Adrenal gland (tissue), 12 donors: ENCODE results near the gene ZKSCAN3. TPM values are rescaled to one million over a fixed set of nuclear protein-coding genes. Genes with fewer than 3 reads are reported as not detected.
A peak's percentile ranks its signal among the peaks of the same experiment; 100 is the strongest.

ENCODE experiments used
- DNase-seq, 7 donors: peaks; one replicate each; pipeline ENCODE4 v3.0.0-alpha.2; 2019 to 2020
- H3K27ac ChIP-seq, 5 donors: fragments of 200-600 bp; sonication (generic) in 4 of 5; 1 replicate in 3 of 5; 2 replicates in 2 of 5; pipeline versions ENCODE4 v1.5.1 to v1.8.0; 2016 to 2020; ENCODE audit warnings: mild to moderate bottlenecking in 1 of 5
- H3K27me3 ChIP-seq: fragments of 200-600 bp; 2 replicates; pipeline ENCODE4 v1.8.0; 2021
- H3K36me3 ChIP-seq, 2 donors: fragments of 200-600 bp; replicated peaks in 1 of 2; 1 replicate in 1 of 2; 2 replicates in 1 of 2; pipeline versions ENCODE4 v1.5.1 to v1.8.0; 2018 to 2022
- H3K4me1 ChIP-seq, 2 donors: fragments of 200-600 bp; replicated peaks in 1 of 2; 1 replicate in 1 of 2; 2 replicates in 1 of 2; pipeline versions ENCODE4 v1.5.1 to v1.8.0; 2018 to 2021
- H3K4me3 ChIP-seq, 4 donors: fragments of 200-600 bp; sonication (generic) in 3 of 4; one replicate each; pipeline ENCODE4 v1.5.1; 2016 to 2018
- H3K9me3 ChIP-seq, 3 donors: fragments of 200-600 bp; sonication (generic) in 1 of 3; replicated peaks in 1 of 3; 1 replicate in 2 of 3; 2 replicates in 1 of 3; pipeline versions ENCODE4 v1.5.1 to v1.8.0; 2016 to 2021
- POLR2A ChIP-seq, 2 donors: fragments of 450-650 bp; IDR thresholded peaks; one replicate each; pipeline ENCODE4 v1.6.1; 2017; ENCODE audit warnings: antibody characterized with exemption in 2 of 2, mild to moderate bottlenecking in 2 of 2, moderate library complexity in 1 of 2
- WGBS, 4 donors: extraction: QIAGEN DNeasy Blood & Tissue Kit in 2 of 4; methylation state at CpG; one replicate each; pipeline versions ENCODE4 v1.1.5 to v1.1.7; 2013 to 2017; 5-methylcytosine and 5-hydroxymethylcytosine counted together
- intact Hi-C, 2 donors: fragments of 100-400 bp; cut with DNase I; formaldehyde crosslinking; loops; one replicate each; pipeline versions ENCODE4 v1.14.1 to v1.15.0; 2022 to 2023
- polyA plus RNA-seq, 3 donors: library from polyadenylated mRNA; stranded (reverse); fragments of 200-250 nt in 2 of 3; fragments of 350-450 nt in 1 of 3; fragmentation: Illumina TruSeq in 1 of 3; extraction: RNeasy Lipid Tissue Mini Kit (QIAGEN cat#74804) in 1 of 3; gene quantifications; one replicate each; pipeline ENCODE4 v1.2.3, GENCODE V29; 2013 to 2014
- total RNA-seq, 9 donors: library from RNA; depleted of rRNA in 4 of 9; stranded (reverse); fragments of >200 nt in 4 of 9; fragments of 120-200 nt in 1 of 9; fragmentation: NEBNext Ultra II Directional in 1 of 9; extraction: Animal tissue kit (Norgen Biotek cat#: 25700) in 1 of 9; gene quantifications; one replicate each; pipeline versions ENCODE4 v1.1.0 to v1.2.4, GENCODE V29; 2013 to 2023
- TF ChIP-seq, protein P1 (sequence below), 6 experiments: fragments of 450-650 bp in 4 of 6; fragments of 200-600 bp in 2 of 6; sonication (generic) in 1 of 6; IDR thresholded peaks; 1 replicate in 5 of 6; 2 replicates in 1 of 6; pipeline versions ENCODE4 v1.5.1 to v1.8.0; 2016 to 2021; ENCODE audit warnings: antibody characterized with exemption in 6 of 6, mild to moderate bottlenecking in 2 of 6, moderate library complexity in 1 of 6
- donor health status: healthy with polysubstance abuse.
- donor health status: Bipolar disorder and iron deficiency.
- donor health status: DM: yes; HTN: yes; CAD: no.
- donor health status: DM: no; HTN: no; CAD: no.
- donor health status: DM: no; HTN: no; CAD: no.
- donor health status: DM: yes; HTN: yes; CAD: no.

ZKSCAN3 gene
- total and polyA plus RNA-seq, 12 donors: 1.4 to 12.4 (median 5.2) TPM

GRCh38 chr6:28395918-28396317 is 46.2 kb downstream of the ZKSCAN3 start:
- no peaks in the 10 kb centered on the region for H3K27me3 ChIP-seq
- intact Hi-C loops: no loop called here
- 96 to 100% (median 98%) methylated on average over 4 of the region's 4 CpGs for WGBS, 4 donors

DNA sequence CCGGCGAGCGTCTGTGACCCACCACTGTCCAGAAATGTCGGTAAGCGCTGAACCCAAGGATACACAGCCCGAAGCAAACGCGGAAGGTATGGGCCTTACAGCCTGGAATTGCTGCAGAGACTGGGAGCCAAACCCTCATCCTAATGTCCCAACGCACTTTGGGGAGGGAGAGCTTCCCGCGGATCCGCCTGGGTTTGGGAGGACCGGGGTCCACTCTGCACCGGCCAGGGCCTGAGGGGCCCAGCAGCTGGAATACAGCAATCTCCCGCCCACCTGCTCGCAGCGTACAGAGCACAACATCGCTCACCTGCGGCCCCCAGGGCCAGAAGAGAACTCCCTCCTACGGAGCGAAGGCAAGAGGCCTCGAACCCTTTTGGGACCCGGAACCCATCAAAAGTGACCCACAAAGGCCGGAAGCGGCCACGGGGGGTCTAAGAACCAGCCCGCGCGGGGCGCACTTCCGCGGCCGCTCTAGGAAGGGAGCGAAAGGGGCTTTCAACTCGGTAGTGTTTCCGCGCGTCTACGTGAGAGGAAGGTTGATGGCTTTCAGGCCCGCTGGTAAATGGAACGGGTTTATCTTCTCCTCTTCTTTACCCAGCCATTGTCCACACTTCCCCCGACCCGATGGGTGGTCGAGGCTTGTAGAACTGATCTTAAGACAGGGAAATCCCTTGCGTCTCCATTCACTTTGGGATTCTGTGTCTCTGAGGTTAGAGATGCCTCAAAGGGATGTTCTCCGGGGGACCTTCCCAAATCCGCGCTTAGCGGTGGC is 49.8 kb downstream of the ZKSCAN3 start, which contains the start of gene ZSCAN12:
Gene ZSCAN12 (minus strand): TSS at position 398 of the 772 bp plus-strand sequence. CDS start 1,342 bp downstream, outside the sequence.
- TF ChIP-seq, protein P1, sequence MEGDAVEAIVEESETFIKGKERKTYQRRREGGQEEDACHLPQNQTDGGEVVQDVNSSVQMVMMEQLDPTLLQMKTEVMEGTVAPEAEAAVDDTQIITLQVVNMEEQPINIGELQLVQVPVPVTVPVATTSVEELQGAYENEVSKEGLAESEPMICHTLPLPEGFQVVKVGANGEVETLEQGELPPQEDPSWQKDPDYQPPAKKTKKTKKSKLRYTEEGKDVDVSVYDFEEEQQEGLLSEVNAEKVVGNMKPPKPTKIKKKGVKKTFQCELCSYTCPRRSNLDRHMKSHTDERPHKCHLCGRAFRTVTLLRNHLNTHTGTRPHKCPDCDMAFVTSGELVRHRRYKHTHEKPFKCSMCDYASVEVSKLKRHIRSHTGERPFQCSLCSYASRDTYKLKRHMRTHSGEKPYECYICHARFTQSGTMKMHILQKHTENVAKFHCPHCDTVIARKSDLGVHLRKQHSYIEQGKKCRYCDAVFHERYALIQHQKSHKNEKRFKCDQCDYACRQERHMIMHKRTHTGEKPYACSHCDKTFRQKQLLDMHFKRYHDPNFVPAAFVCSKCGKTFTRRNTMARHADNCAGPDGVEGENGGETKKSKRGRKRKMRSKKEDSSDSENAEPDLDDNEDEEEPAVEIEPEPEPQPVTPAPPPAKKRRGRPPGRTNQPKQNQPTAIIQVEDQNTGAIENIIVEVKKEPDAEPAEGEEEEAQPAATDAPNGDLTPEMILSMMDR (IDR thresholded peaks at IDR 0.05): peak in 4 of 6 experiments; percentile 34 to 53 (median 45)
- peak in 1 of 2 donors; percentile 45 for TF ChIP-seq POLR2A (IDR thresholded peaks at IDR 0.05)
- Histone ChIP-seq H3K9me3 (no peaks in the 10 kb centered on the region), H3K4me3 (peak within 1 kb of the TSS; percentile 67 to 97 (median 86)), H3K4me1 (peaks cover 7 to 26% of the 10 kb centered on the region in 2 donors), H3K27ac (peak within 1 kb of the TSS in 3 of 5 donors; percentile 32 to 76 (median 41)), H3K27me3 (no peaks in the 10 kb centered on the region), H3K36me3 (no peaks in the 10 kb centered on the region)
- WGBS, 4 donors: 0 to 1% (median 0%) methylated on average over 34 to 49 of the region's 49 CpGs
- intact Hi-C loops: no loop called here
- peak; percentile 73 to 89 (median 81) for DNase-seq

More at GRCh38 chr6:28395918-28396317, 46.2 kb downstream of the ZKSCAN3 start:
- DNase-seq: no peak
- H3K4me1 ChIP-seq: peaks cover 7 to 29% of the 10 kb centered on the region in 2 donors
- H3K36me3 ChIP-seq: peaks cover 0 to 20% of the 10 kb centered on the region in 2 donors
- TF ChIP-seq, protein P1 (IDR thresholded peaks at IDR 0.05): no peak
- no peak for TF ChIP-seq POLR2A (IDR thresholded peaks at IDR 0.05)
- no peak overlapping the region for H3K27ac ChIP-seq
- H3K9me3 ChIP-seq: no peaks in the 10 kb centered on the region
- no peak overlapping the region for H3K4me3 ChIP-seq

- no peak for DNase-seq
- TF ChIP-seq, protein P1 (IDR thresholded peaks at IDR 0.05): no peak
- TF ChIP-seq POLR2A (IDR thresholded peaks at IDR 0.05): no peak
- peak overlapping the region in 2 of 5 donors; percentile 32 to 76 for H3K27ac ChIP-seq
These were observed 50.3 kb downstream of the ZKSCAN3 start for GRCh38 chr6:28400122-28400451.

DNA sequence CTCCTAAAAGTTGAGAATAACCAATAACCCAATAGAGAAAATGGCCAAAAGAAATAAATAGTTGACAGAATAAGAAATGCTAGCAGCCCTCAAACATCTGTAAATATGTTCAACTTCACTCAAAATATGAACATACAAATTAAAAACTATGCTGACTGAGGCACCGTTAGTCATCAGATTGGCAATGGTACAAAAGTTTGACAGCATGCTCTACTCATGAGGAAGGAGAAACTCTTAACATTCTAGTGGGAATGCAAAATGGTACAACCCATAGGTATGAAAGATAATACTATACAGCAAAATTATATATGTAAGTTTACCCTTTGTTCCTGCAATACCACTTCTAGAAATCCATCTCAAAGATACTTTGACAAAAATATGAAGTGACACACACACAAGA is 51.4 kb downstream of the ZKSCAN3 start:
- no peak for DNase-seq
- H3K4me1 ChIP-seq: peaks cover 7 to 23% of the 10 kb centered on the region in 2 donors
- H3K4me3 ChIP-seq: no peak overlapping the region
- H3K36me3 ChIP-seq: no peaks in the 10 kb centered on the region
- 38 to 67% (median 62%) methylated on average over 1 of the region's 1 CpG for WGBS, 4 donors
- TF ChIP-seq, protein P1 (IDR thresholded peaks at IDR 0.05): no peak
- TF ChIP-seq POLR2A (IDR thresholded peaks at IDR 0.05): no peak
- H3K27ac ChIP-seq: no peak overlapping the region
- intact Hi-C loops: no loop called here
- H3K27me3 ChIP-seq: no peaks in the 10 kb centered on the region
- H3K9me3 ChIP-seq: no peaks in the 10 kb centered on the region

More at GRCh38 chr6:28400122-28400451, 50.3 kb downstream of the ZKSCAN3 start:
- H3K4me1 ChIP-seq: peaks cover 7 to 24% of the 10 kb centered on the region in 2 donors
- no peaks in the 10 kb centered on the region for H3K27me3 ChIP-seq
- intact Hi-C loops: no loop called here
- H3K36me3 ChIP-seq: no peaks in the 10 kb centered on the region
- no peaks in the 10 kb centered on the region for H3K9me3 ChIP-seq
- 13 to 20% (median 17%) methylated on average over 8 of the region's 8 CpGs for WGBS, 4 donors
- peak overlapping the region in 3 of 4 donors; percentile 67 to 96 (median 75) for H3K4me3 ChIP-seq
